ENCODE measurements around the gene DCLK2.

The DCLK2 gene

GRCh38 chr4:150286656-150287055, 208.4 kb downstream of the DCLK2 start:
- no peak overlapping the region for H3K9ac ChIP-seq (ENCODE audit: low read depth, low read length)
- H3K4me3 ChIP-seq (ENCODE audit: low read length), result no peak overlapping the region
- H3K27me3 ChIP-seq (ENCODE audit: insufficient read depth, low read length), result no peaks in the 10 kb centered on the region
- no peaks in the 10 kb centered on the region for H3K9me3 ChIP-seq (ENCODE audit: insufficient read depth, low read depth, low read length)
- peaks cover 8% of the 10 kb centered on the region; the same call in 1 of the 2 replicates for H3K36me3 ChIP-seq (ENCODE audit: insufficient read depth, low read depth, low read length)
- no peak overlapping the region for H3K27ac ChIP-seq (ENCODE audit: low read length)
- no peaks in the 10 kb centered on the region for H3K4me1 ChIP-seq (ENCODE audit: insufficient read depth, low read length)

GRCh38 chr4:150289198-150289597, 211.0 kb downstream of the DCLK2 start:
- Histone ChIP-seq H3K4me1 (ENCODE audit: insufficient read depth, low read length) (no peaks in the 10 kb centered on the region), H3K4me3 (ENCODE audit: low read length) (no peak overlapping the region), H3K27me3 (ENCODE audit: insufficient read depth, low read length) (no peaks in the 10 kb centered on the region), H3K36me3 (ENCODE audit: insufficient read depth, low read depth, low read length) (no peaks in the 10 kb centered on the region), H3K9ac (ENCODE audit: low read depth, low read length) (no peak overlapping the region), H3K27ac (ENCODE audit: low read length) (no peak overlapping the region), H3K9me3 (ENCODE audit: insufficient read depth, low read depth, low read length) (no peaks in the 10 kb centered on the region)

- Histone ChIP-seq H3K27ac (ENCODE audit: low read length) (no peak overlapping the region), H3K27me3 (ENCODE audit: insufficient read depth, low read length) (no peaks in the 10 kb centered on the region), H3K4me1 (ENCODE audit: insufficient read depth, low read length) (no peaks in the 10 kb centered on the region), H3K36me3 (ENCODE audit: insufficient read depth, low read depth, low read length) (no peaks in the 10 kb centered on the region), H3K9ac (ENCODE audit: low read depth, low read length) (no peak overlapping the region), H3K4me3 (ENCODE audit: low read length) (no peak overlapping the region), H3K9me3 (ENCODE audit: insufficient read depth, low read depth, low read length) (no peaks in the 10 kb centered on the region)
Observed at GRCh38 chr4:150289881-150290280, 211.6 kb downstream of the DCLK2 start.

- Histone ChIP-seq H3K9me3 (ENCODE audit: insufficient read depth, low read depth, low read length) (no peaks in the 10 kb centered on the region), H3K27me3 (ENCODE audit: insufficient read depth, low read length) (no peaks in the 10 kb centered on the region), H3K9ac (ENCODE audit: low read depth, low read length) (no peak overlapping the region), H3K4me1 (ENCODE audit: insufficient read depth, low read length) (no peaks in the 10 kb centered on the region), H3K4me3 (ENCODE audit: low read length) (no peak overlapping the region), H3K36me3 (ENCODE audit: insufficient read depth, low read depth, low read length) (no peaks in the 10 kb centered on the region), H3K27ac (ENCODE audit: low read length) (no peak overlapping the region)
Observed at GRCh38 chr4:150297861-150298474, 219.7 kb downstream of the DCLK2 start.

- Histone ChIP-seq H3K27me3 (ENCODE audit: insufficient read depth, low read length) (no peaks in the 10 kb centered on the region), H3K9ac (ENCODE audit: low read depth, low read length) (no peak overlapping the region), H3K9me3 (ENCODE audit: insufficient read depth, low read depth, low read length) (no peaks in the 10 kb centered on the region), H3K4me1 (ENCODE audit: insufficient read depth, low read length) (no peaks in the 10 kb centered on the region), H3K36me3 (ENCODE audit: insufficient read depth, low read depth, low read length) (no peaks in the 10 kb centered on the region), H3K4me3 (ENCODE audit: low read length) (no peak overlapping the region), H3K27ac (ENCODE audit: low read length) (no peak overlapping the region)
Observed at GRCh38 chr4:150299816-150300215, 221.6 kb downstream of the DCLK2 start.

- Histone ChIP-seq H3K9ac (ENCODE audit: low read depth, low read length) (no peak overlapping the region), H3K27ac (ENCODE audit: low read length) (no peak overlapping the region), H3K4me3 (ENCODE audit: low read length) (no peak overlapping the region), H3K4me1 (ENCODE audit: insufficient read depth, low read length) (no peaks in the 10 kb centered on the region), H3K9me3 (ENCODE audit: insufficient read depth, low read depth, low read length) (no peaks in the 10 kb centered on the region), H3K27me3 (ENCODE audit: insufficient read depth, low read length) (no peaks in the 10 kb centered on the region), H3K36me3 (ENCODE audit: insufficient read depth, low read depth, low read length) (no peaks in the 10 kb centered on the region)
Observed at GRCh38 chr4:150302553-150302952, 224.3 kb downstream of the DCLK2 start.

- no peak overlapping the region for H3K27ac ChIP-seq (ENCODE audit: low read length)
- H3K9ac ChIP-seq (ENCODE audit: low read depth, low read length), result no peak overlapping the region
- no peaks in the 10 kb centered on the region for H3K36me3 ChIP-seq (ENCODE audit: insufficient read depth, low read depth, low read length)
Observed at GRCh38 chr4:150305995-150306394, 227.8 kb downstream of the DCLK2 start.

GRCh38 chr4:150306719-150307118, 228.5 kb downstream of the DCLK2 start:
- Histone ChIP-seq H3K9me3 (ENCODE audit: insufficient read depth, low read depth, low read length) (no peaks in the 10 kb centered on the region), H3K27ac (ENCODE audit: low read length) (no peak overlapping the region), H3K4me3 (ENCODE audit: low read length) (no peak overlapping the region), H3K27me3 (ENCODE audit: insufficient read depth, low read length) (no peaks in the 10 kb centered on the region), H3K36me3 (ENCODE audit: insufficient read depth, low read depth, low read length) (no peaks in the 10 kb centered on the region), H3K9ac (ENCODE audit: low read depth, low read length) (no peak overlapping the region), H3K4me1 (ENCODE audit: insufficient read depth, low read length) (no peaks in the 10 kb centered on the region)

More at GRCh38 chr4:150305995-150306394, 227.8 kb downstream of the DCLK2 start:
- Histone ChIP-seq H3K9me3 (ENCODE audit: insufficient read depth, low read depth, low read length) (no peaks in the 10 kb centered on the region), H3K27me3 (ENCODE audit: insufficient read depth, low read length) (no peaks in the 10 kb centered on the region), H3K4me3 (ENCODE audit: low read length) (no peak overlapping the region), H3K4me1 (ENCODE audit: insufficient read depth, low read length) (no peaks in the 10 kb centered on the region)

All from iPS-20b (cell line).